Nephron progenitor cell (in vitro differentiated cells): Measurements from ENCODE around the gene TSHZ2.
"Not testable (repeated sequence)": the region's sequence is repeated elsewhere in the genome, so short reads cannot be mapped to it uniquely, and the experiment has no call there.

ENCODE experiments used
- DNase-seq: peaks from one replicate; pipeline ENCODE4 v3.0.0; 2021
- H3K27ac Mint-ChIP-seq: 2 replicates; pipeline ENCODE4 v1.8.0; 2021; ENCODE audit warnings: mild to moderate bottlenecking, moderate library complexity, mixed read lengths
- H3K27me3 Mint-ChIP-seq: 2 replicates; pipeline ENCODE4 v1.8.0; 2021; ENCODE audit warnings: mild to moderate bottlenecking, low read depth, mixed read lengths; ENCODE audit not compliant: poor library complexity
- H3K36me3 Mint-ChIP-seq: 2 replicates; pipeline ENCODE4 v1.8.0; 2021; ENCODE audit warnings: low read depth, mixed read lengths
- H3K4me1 Mint-ChIP-seq: 2 replicates; pipeline ENCODE4 v1.8.0; 2021; ENCODE audit warnings: mixed read lengths
- H3K4me3 Mint-ChIP-seq: 2 replicates; pipeline ENCODE4 v1.8.0; 2021; ENCODE audit warnings: mild to moderate bottlenecking, moderate library complexity, mixed read lengths
- H3K9me3 Mint-ChIP-seq: 2 replicates; pipeline ENCODE4 v1.8.0; 2021; ENCODE audit warnings: mild to moderate bottlenecking, moderate library complexity, mixed read lengths
- CTCF ChIP-seq: fragments of 200-600 bp; sonication (generic); IDR thresholded peaks from 2 replicates; pipeline ENCODE4 v1.5.0; 2021; ENCODE audit warnings: antibody characterized with exemption

Gene TSHZ2

DNA sequence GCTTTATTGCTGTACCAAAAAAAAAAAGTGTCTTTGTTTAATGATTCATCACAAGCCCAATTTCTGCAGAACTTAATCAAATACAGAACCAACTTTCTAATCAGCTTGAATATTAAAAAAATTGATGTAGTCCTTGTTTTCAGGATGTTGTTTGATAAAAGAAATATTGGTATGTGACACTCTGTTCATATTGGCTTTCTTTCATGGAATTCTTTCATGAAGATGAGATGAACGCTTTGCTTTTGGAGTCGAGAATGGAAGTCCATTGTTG lies 437.2 kb downstream of the TSHZ2 start:
- no peak overlapping the region for H3K4me3 Mint-ChIP-seq
- H3K27ac Mint-ChIP-seq = no peak overlapping the region
- H3K27me3 Mint-ChIP-seq = peaks cover 19% of the 10 kb centered on the region
- peaks cover 30% of the 10 kb centered on the region for H3K4me1 Mint-ChIP-seq
- H3K9me3 Mint-ChIP-seq = no peaks in the 10 kb centered on the region
- DNase-seq = no peak
- peaks cover 4% of the 10 kb centered on the region for H3K36me3 Mint-ChIP-seq
- TF ChIP-seq CTCF = no peak

GRCh38 chr20:53411129-53411528 lies 439.0 kb downstream of the TSHZ2 start:
- Mint-ChIP-seq H3K27ac (no peak overlapping the region), H3K27me3 (peaks cover 14% of the 10 kb centered on the region)

GRCh38 chr20:53411891-53412290 lies 439.7 kb downstream of the TSHZ2 start:
- peaks cover 30% of the 10 kb centered on the region for H3K4me1 Mint-ChIP-seq

More at GRCh38 chr20:53411129-53411528, 439.0 kb downstream of the TSHZ2 start:
- Mint-ChIP-seq H3K4me1 (peaks cover 30% of the 10 kb centered on the region), H3K36me3 (peaks cover 4% of the 10 kb centered on the region), H3K4me3 (no peak overlapping the region), H3K9me3 (no peaks in the 10 kb centered on the region)
- no peak for DNase-seq
- no peak for TF ChIP-seq CTCF

GRCh38 chr20:53412577-53413185 lies 440.5 kb downstream of the TSHZ2 start:
- DNase-seq = peak; percentile 16
- Mint-ChIP-seq H3K4me1 (peaks cover 31% of the 10 kb centered on the region), H3K4me3 (peak overlapping the region; percentile 66), H3K27me3 (peaks cover 8% of the 10 kb centered on the region), H3K36me3 (peaks cover 4% of the 10 kb centered on the region), H3K27ac (peak overlapping the region; percentile 87), H3K9me3 (no peaks in the 10 kb centered on the region)
- TF ChIP-seq CTCF = no peak

More at GRCh38 chr20:53411891-53412290, 439.7 kb downstream of the TSHZ2 start:
- Mint-ChIP-seq H3K36me3 (peaks cover 4% of the 10 kb centered on the region), H3K27me3 (peaks cover 12% of the 10 kb centered on the region), H3K9me3 (no peaks in the 10 kb centered on the region), H3K4me3 (no peak overlapping the region), H3K27ac (peak overlapping the region; percentile 88)
- TF ChIP-seq CTCF = no peak
- no peak for DNase-seq

- peak overlapping the region; percentile 66 for H3K4me3 Mint-ChIP-seq
These were observed 441.1 kb downstream of the TSHZ2 start for GRCh38 chr20:53413186-53413631.

DNA sequence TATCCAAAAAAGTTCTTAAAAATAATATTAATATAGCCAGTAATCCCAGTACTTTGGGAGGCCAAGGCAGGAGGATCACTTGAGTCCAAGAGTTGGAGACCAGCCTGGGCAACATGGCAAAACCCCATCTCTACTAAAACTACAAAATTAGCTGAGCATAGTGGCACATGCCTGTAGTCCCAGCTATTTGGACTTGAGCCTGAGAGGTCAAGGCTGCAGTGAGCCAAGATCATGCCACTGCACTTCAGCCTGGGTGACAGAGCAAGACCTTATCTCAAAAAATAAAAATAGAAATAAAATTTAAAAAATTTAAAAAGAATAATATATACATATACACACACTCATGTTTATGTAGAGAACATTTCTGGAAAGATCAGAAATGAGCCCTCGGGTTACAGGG lies 441.7 kb downstream of the TSHZ2 start:
- not testable (repeated sequence) for H3K27ac Mint-ChIP-seq

More at GRCh38 chr20:53413186-53413631, 441.1 kb downstream of the TSHZ2 start:
- Mint-ChIP-seq H3K27me3 (peaks cover 8% of the 10 kb centered on the region), H3K9me3 (no peaks in the 10 kb centered on the region), H3K27ac (peak overlapping the region; percentile 87), H3K4me1 (peaks cover 33% of the 10 kb centered on the region), H3K36me3 (peaks cover 9% of the 10 kb centered on the region)
- peak; percentile 53 for DNase-seq
- peak; percentile 49 for TF ChIP-seq CTCF

More for the DNA sequence above, 441.7 kb downstream of the TSHZ2 start:
- not testable (repeated sequence) for H3K9me3 Mint-ChIP-seq, DNase-seq, H3K4me3 Mint-ChIP-seq
- Mint-ChIP-seq H3K36me3 (peaks cover 12% of the 10 kb centered on the region), H3K4me1 (peaks cover 32% of the 10 kb centered on the region), H3K27me3 (peaks cover 10% of the 10 kb centered on the region)
